HEK293 (cell line): Measurements from ENCODE around the gene GMDS.
A peak's percentile ranks its signal among the peaks of the same experiment; 100 is the strongest.

Experiments used
- HOXD13 ChIP-seq: sonication (generic); formaldehyde crosslinking; IDR thresholded peaks from 2 replicates; pipeline ENCODE4 v1.8.0; 2022; ENCODE audit warnings: missing genetic modification reagents, borderline replicate concordance
- KLF1 ChIP-seq: fragments of 450-650 bp; formaldehyde crosslinking; IDR thresholded peaks from 2 replicates; pipeline ENCODE4 v1.5.1; 2016; ENCODE audit warnings: missing biosample characterization, missing genetic modification characterization
- OVOL3 ChIP-seq: fragments of 450-650 bp; formaldehyde crosslinking; IDR thresholded peaks from 2 replicates; pipeline ENCODE4 v1.5.1; 2016; ENCODE audit warnings: missing biosample characterization, missing genetic modification characterization
- PRDM2 ChIP-seq: fragments of 450-650 bp; formaldehyde crosslinking; IDR thresholded peaks from 2 replicates; pipeline ENCODE4 v1.5.1; 2016; ENCODE audit warnings: missing biosample characterization, missing genetic modification characterization, borderline replicate concordance
- SP2 ChIP-seq: fragments of 450-650 bp; formaldehyde crosslinking; IDR thresholded peaks from 2 replicates; pipeline ENCODE4 v1.5.1; 2016; ENCODE audit warnings: missing biosample characterization, missing genetic modification characterization
- TRIM28 ChIP-seq: IDR thresholded peaks from 2 replicates; pipeline ENCODE4 v1.6.1; 2011; ENCODE audit warnings: low read length, control low read depth, borderline replicate concordance
- WT1 ChIP-seq: fragments of 450-650 bp; formaldehyde crosslinking; IDR thresholded peaks from 2 replicates; pipeline ENCODE4 v1.5.1; 2016; ENCODE audit warnings: missing biosample characterization, missing genetic modification characterization
- YY2 ChIP-seq: fragments of 450-650 bp; formaldehyde crosslinking; IDR thresholded peaks from 2 replicates; pipeline ENCODE4 v1.5.1; 2016; ENCODE audit warnings: missing biosample characterization, missing genetic modification characterization
- ZBTB1 ChIP-seq: fragments of 450-650 bp; formaldehyde crosslinking; IDR thresholded peaks from 2 replicates; pipeline ENCODE4 v1.5.1; 2016; ENCODE audit warnings: missing biosample characterization, missing genetic modification characterization
- ZFP69B ChIP-seq: fragments of 450-650 bp; formaldehyde crosslinking; IDR thresholded peaks from 2 replicates; pipeline ENCODE4 v1.5.1; 2016; ENCODE audit warnings: missing biosample characterization, missing genetic modification characterization
- ZIC2 ChIP-seq: fragments of 450-650 bp; formaldehyde crosslinking; IDR thresholded peaks from 2 replicates; pipeline ENCODE4 v1.5.1; 2016; ENCODE audit warnings: missing biosample characterization, missing genetic modification characterization
- ZNF10 ChIP-seq: fragments of 450-650 bp; formaldehyde crosslinking; IDR thresholded peaks from 2 replicates; pipeline ENCODE4 v1.5.1; 2017; ENCODE audit warnings: missing biosample characterization, missing genetic modification characterization
- ZNF2 ChIP-seq: fragments of 450-650 bp; formaldehyde crosslinking; IDR thresholded peaks from 2 replicates; pipeline ENCODE4 v1.5.1; 2016; ENCODE audit warnings: missing biosample characterization, missing genetic modification characterization
- ZNF274 ChIP-seq, 2 experiments: fragments of 200-500 bp in 1 of 2; fragments of 450-650 bp in 1 of 2; sonication (Bioruptor generic) in 1 of 2; formaldehyde crosslinking in 1 of 2; IDR thresholded peaks; 2 replicates each; pipeline versions ENCODE4 v1.5.1 to v1.6.1; 2014 to 2016; ENCODE audit warnings: borderline replicate concordance in 1 of 2, inconsistent platforms in 1 of 2, low read length in 1 of 2, missing biosample characterization in 1 of 2, missing genetic modification characterization in 1 of 2
- ZNF37A ChIP-seq: fragments of 450-650 bp; IDR thresholded peaks from 2 replicates; pipeline ENCODE4 v1.5.1; 2018; ENCODE audit warnings: missing biosample characterization, missing genetic modification characterization
- ZNF561 ChIP-seq: fragments of 450-650 bp; IDR thresholded peaks from 2 replicates; pipeline ENCODE4 v1.5.1; 2018; ENCODE audit warnings: missing biosample characterization, missing genetic modification characterization, borderline replicate concordance
- ZNF629 ChIP-seq: fragments of 450-650 bp; formaldehyde crosslinking; IDR thresholded peaks from 2 replicates; pipeline ENCODE4 v1.5.1; 2017; ENCODE audit warnings: missing biosample characterization, missing genetic modification characterization
- ZNF660 ChIP-seq: fragments of 450-650 bp; IDR thresholded peaks from 2 replicates; pipeline ENCODE4 v1.5.1; 2018; ENCODE audit warnings: missing biosample characterization, mild to moderate bottlenecking, missing genetic modification characterization
- ZSCAN18 ChIP-seq: fragments of 450-650 bp; formaldehyde crosslinking; IDR thresholded peaks from 2 replicates; pipeline ENCODE4 v1.5.1; 2016; ENCODE audit warnings: missing biosample characterization, missing genetic modification characterization
- TF ChIP-seq, protein P1 (sequence below): fragments of 450-650 bp; formaldehyde crosslinking; IDR thresholded peaks from 2 replicates; pipeline ENCODE4 v1.5.1; 2016; ENCODE audit warnings: missing biosample characterization, missing genetic modification characterization
- TF ChIP-seq, protein P2 (sequence below): fragments of 450-650 bp; formaldehyde crosslinking; conservative IDR thresholded peaks from 2 replicates; pipeline ENCODE4 v1.5.1; 2016; ENCODE audit warnings: low read depth, missing biosample characterization, missing genetic modification characterization
- TF ChIP-seq, protein P3 (sequence below): fragments of 450-650 bp; formaldehyde crosslinking; IDR thresholded peaks from 2 replicates; pipeline ENCODE4 v1.5.1; 2016; ENCODE audit warnings: missing biosample characterization, missing genetic modification characterization

Gene GMDS

GRCh38 chr6:1624058-1624850, 621.2 kb downstream of the GMDS start (continued):
- TF ChIP-seq PRDM2 (no peak), ZNF2 (tag by site-specific recombination) (peak; percentile 65), ZNF10 (tag by site-specific recombination) (peak; percentile 70; the same call in 1 of the 2 replicates), ZNF561 (tag by site-specific recombination) (0 out of 2 replicates have a peak, but pooled peaks have one; percentile 30), ZFP69B (tag by site-specific recombination) (no peak; the same call in 1 of the 2 replicates), ZNF274 (IDR thresholded peaks at IDR 0.05; ENCODE audit: low read length) (no peak), ZNF274 (tag by site-specific recombination; IDR thresholded peaks at IDR 0.05; ENCODE audit: borderline replicate concordance) (no peak), ZIC2 (tag by site-specific recombination) (peak; percentile 92), WT1 (tag by site-specific recombination) (peak; percentile 18; the same call in 1 of the 2 replicates), ZNF37A (tag by site-specific recombination) (no peak), ZNF660 (tag by site-specific recombination) (no peak), OVOL3 (tag by site-specific recombination) (0 out of 2 replicates have a peak, but pooled peaks have one; percentile 11), ZBTB1 (tag by site-specific recombination) (no peak), HOXD13 (CRISPR knock-in tag) (no peak), YY2 (tag by site-specific recombination) (no peak), ZSCAN18 (no peak), SP2 (tag by site-specific recombination) (peak; percentile 67), TRIM28 (no peak), KLF1 (tag by site-specific recombination) (no peak), ZNF629 (tag by site-specific recombination) (peak; percentile 56; the same call in 1 of the 2 replicates)
- TF ChIP-seq, protein P1, sequence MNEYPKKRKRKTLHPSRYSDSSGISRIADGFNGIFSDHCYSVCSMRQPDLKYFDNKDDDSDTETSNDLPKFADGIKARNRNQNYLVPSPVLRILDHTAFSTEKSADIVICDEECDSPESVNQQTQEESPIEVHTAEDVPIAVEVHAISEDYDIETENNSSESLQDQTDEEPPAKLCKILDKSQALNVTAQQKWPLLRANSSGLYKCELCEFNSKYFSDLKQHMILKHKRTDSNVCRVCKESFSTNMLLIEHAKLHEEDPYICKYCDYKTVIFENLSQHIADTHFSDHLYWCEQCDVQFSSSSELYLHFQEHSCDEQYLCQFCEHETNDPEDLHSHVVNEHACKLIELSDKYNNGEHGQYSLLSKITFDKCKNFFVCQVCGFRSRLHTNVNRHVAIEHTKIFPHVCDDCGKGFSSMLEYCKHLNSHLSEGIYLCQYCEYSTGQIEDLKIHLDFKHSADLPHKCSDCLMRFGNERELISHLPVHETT (tag by site-specific recombination), result 0 out of 2 replicates have a peak, but pooled peaks have one; percentile 60
- TF ChIP-seq, protein P2, sequence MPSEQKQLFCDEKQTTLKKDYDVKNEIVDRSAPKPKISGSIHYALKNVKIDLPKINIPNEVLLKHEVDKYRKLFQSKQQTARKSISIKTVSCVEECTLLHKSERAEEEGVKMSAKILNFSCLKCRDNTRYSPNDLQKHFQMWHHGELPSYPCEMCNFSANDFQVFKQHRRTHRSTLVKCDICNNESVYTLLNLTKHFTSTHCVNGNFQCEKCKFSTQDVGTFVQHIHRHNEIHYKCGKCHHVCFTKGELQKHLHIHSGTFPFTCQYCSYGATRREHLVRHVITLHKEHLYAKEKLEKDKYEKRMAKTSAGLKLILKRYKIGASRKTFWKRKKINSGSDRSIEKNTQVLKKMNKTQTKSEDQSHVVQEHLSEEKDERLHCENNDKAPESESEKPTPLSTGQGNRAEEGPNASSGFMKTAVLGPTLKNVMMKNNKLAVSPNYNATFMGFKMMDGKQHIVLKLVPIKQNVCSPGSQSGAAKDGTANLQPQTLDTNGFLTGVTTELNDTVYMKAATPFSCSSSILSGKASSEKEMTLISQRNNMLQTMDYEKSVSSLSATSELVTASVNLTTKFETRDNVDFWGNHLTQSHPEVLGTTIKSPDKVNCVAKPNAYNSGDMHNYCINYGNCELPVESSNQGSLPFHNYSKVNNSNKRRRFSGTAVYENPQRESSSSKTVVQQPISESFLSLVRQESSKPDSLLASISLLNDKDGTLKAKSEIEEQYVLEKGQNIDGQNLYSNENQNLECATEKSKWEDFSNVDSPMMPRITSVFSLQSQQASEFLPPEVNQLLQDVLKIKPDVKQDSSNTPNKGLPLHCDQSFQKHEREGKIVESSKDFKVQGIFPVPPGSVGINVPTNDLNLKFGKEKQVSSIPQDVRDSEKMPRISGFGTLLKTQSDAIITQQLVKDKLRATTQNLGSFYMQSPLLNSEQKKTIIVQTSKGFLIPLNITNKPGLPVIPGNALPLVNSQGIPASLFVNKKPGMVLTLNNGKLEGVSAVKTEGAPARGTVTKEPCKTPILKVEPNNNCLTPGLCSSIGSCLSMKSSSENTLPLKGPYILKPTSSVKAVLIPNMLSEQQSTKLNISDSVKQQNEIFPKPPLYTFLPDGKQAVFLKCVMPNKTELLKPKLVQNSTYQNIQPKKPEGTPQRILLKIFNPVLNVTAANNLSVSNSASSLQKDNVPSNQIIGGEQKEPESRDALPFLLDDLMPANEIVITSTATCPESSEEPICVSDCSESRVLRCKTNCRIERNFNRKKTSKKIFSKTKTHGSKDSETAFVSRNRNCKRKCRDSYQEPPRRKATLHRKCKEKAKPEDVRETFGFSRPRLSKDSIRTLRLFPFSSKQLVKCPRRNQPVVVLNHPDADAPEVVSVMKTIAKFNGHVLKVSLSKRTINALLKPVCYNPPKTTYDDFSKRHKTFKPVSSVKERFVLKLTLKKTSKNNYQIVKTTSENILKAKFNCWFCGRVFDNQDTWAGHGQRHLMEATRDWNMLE (tag by site-specific recombination), result no peak
- TF ChIP-seq, protein P3, sequence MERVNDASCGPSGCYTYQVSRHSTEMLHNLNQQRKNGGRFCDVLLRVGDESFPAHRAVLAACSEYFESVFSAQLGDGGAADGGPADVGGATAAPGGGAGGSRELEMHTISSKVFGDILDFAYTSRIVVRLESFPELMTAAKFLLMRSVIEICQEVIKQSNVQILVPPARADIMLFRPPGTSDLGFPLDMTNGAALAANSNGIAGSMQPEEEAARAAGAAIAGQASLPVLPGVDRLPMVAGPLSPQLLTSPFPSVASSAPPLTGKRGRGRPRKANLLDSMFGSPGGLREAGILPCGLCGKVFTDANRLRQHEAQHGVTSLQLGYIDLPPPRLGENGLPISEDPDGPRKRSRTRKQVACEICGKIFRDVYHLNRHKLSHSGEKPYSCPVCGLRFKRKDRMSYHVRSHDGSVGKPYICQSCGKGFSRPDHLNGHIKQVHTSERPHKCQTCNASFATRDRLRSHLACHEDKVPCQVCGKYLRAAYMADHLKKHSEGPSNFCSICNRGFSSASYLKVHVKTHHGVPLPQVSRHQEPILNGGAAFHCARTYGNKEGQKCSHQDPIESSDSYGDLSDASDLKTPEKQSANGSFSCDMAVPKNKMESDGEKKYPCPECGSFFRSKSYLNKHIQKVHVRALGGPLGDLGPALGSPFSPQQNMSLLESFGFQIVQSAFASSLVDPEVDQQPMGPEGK (tag by site-specific recombination), result peak; percentile 74
